ENCODE measurements around the gene TEN1. TPM values are rescaled to one million over a fixed set of nuclear protein-coding genes. Genes with fewer than 3 reads are reported as not detected.

TEN1 gene
- total RNA-seq, 1 donor = 23.2 TPM

DNA sequence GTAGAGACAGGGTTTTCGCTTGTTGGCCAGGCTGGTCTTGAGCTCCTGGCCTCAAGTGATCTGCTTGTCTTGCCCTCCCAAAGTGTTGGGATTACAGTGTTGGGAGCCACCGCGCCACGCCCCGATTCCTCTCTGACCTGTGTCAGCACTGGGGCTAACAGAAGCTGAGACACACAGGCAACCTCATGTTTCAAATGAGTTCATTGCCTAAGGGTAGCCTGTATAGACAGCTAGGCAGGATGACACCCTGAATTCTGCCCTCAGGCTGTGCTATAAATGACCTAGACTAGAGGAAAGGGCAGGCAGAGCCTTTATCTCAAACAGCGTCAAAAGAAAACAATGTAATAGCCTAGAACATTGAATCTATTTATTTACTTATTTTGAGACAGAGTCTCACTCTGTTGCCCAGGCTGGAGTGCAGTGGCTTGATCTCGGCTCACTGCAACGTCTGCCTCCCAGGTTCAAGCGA is 19.3 kb downstream of the TEN1 start:
- H3K79me2 ChIP-seq (ENCODE audit: insufficient read depth, low read length) = no peaks in the 10 kb centered on the region
- H3K4me1 ChIP-seq (ENCODE audit: insufficient read depth, low read length) = peaks cover 11% of the 10 kb centered on the region
- peaks cover 2% of the 10 kb centered on the region for H3K36me3 ChIP-seq (ENCODE audit: insufficient read depth, low read length)
- no peak overlapping the region for H2AFZ ChIP-seq (ENCODE audit: low read length)
- no peaks in the 10 kb centered on the region for H4K20me1 ChIP-seq (ENCODE audit: insufficient read depth, low read length)
- H3K27ac ChIP-seq (ENCODE audit: low read depth, low read length) = no peak overlapping the region
- H3K4me3 ChIP-seq (ENCODE audit: insufficient read depth, low read length) = no peak overlapping the region
- no peaks in the 10 kb centered on the region for H3K9me3 ChIP-seq (ENCODE audit: low read depth, low read length)
- no peak overlapping the region for H3K4me2 ChIP-seq (ENCODE audit: insufficient read depth, low read length)
- H3K27me3 ChIP-seq (ENCODE audit: insufficient read depth, low read length) = no peaks in the 10 kb centered on the region
- TF ChIP-seq, protein P1, sequence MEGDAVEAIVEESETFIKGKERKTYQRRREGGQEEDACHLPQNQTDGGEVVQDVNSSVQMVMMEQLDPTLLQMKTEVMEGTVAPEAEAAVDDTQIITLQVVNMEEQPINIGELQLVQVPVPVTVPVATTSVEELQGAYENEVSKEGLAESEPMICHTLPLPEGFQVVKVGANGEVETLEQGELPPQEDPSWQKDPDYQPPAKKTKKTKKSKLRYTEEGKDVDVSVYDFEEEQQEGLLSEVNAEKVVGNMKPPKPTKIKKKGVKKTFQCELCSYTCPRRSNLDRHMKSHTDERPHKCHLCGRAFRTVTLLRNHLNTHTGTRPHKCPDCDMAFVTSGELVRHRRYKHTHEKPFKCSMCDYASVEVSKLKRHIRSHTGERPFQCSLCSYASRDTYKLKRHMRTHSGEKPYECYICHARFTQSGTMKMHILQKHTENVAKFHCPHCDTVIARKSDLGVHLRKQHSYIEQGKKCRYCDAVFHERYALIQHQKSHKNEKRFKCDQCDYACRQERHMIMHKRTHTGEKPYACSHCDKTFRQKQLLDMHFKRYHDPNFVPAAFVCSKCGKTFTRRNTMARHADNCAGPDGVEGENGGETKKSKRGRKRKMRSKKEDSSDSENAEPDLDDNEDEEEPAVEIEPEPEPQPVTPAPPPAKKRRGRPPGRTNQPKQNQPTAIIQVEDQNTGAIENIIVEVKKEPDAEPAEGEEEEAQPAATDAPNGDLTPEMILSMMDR (IDR thresholded peaks at IDR 0.05; ENCODE audit: extremely low read depth, low read depth, low read length) = no peak
- DNase-seq (ENCODE audit: insufficient read length, low spot score, missing footprints) = peak; percentile 65

GRCh38 chr17:76000016-76000754 is 21.1 kb downstream of the TEN1 start:
- H3K36me3 ChIP-seq (ENCODE audit: insufficient read depth, low read length) = no peaks in the 10 kb centered on the region
- H3K4me3 ChIP-seq (ENCODE audit: insufficient read depth, low read length) = no peak overlapping the region
- peak; percentile 97 for DNase-seq (ENCODE audit: insufficient read length, low spot score, missing footprints)
- no peaks in the 10 kb centered on the region for H3K79me2 ChIP-seq (ENCODE audit: insufficient read depth, low read length)
- TF ChIP-seq, protein P1 (IDR thresholded peaks at IDR 0.05; ENCODE audit: extremely low read depth, low read depth, low read length) = peak; percentile 54
- peaks cover 11% of the 10 kb centered on the region for H3K4me1 ChIP-seq (ENCODE audit: insufficient read depth, low read length)
- no peaks in the 10 kb centered on the region for H4K20me1 ChIP-seq (ENCODE audit: insufficient read depth, low read length)
- H3K27ac ChIP-seq (ENCODE audit: low read depth, low read length) = no peak overlapping the region
- H3K9me3 ChIP-seq (ENCODE audit: low read depth, low read length) = no peaks in the 10 kb centered on the region
- H3K27me3 ChIP-seq (ENCODE audit: insufficient read depth, low read length) = no peaks in the 10 kb centered on the region
- no peak overlapping the region for H3K4me2 ChIP-seq (ENCODE audit: insufficient read depth, low read length)
- H2AFZ ChIP-seq (ENCODE audit: low read length) = no peak overlapping the region

DNA sequence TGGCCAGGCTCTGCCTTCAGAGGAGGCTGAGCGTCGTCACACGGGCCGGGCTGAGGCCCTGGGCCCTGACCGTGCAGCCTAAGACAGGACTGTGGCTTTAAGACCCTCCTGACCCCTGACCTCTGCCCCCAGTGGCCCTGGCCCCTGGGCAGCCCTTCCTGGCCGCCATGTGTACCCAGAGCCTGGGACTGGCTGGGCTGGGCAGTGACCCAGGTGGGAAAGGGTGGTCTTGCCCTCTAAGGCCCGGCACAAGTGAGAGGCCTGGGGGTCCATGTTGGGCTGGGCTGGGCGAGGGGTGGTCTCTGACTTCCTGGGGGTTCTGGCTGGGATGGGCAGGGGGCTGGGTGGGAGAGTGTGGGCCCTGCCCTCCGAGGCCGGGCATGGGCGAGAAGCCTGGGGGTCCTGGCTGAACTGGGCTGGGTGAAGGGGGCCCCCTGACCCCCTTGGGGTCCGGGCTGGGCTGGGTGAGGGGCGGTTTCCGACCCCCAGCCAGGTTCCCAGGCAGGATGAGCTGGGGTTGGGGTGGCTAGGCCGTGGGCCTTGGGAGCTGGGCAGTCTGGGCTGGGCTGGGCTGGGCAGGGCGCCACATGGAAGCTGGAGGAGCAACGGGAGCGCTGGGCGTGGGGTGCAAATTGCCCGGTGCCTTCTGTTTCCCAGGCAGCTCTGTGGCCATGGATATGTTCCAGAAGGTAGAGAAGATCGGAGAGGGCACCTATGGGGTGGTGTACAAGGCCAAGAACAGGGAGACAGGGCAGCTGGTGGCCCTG is 21.9 kb downstream of the TEN1 start, which contains the start of gene CDK3:
Gene CDK3 (plus strand): TSS at position 101 of the 767 bp plus-strand sequence. CDS start 571 bp downstream, at position 672.
- peaks cover 11% of the 10 kb centered on the region for H3K4me1 ChIP-seq (ENCODE audit: insufficient read depth, low read length)
- H3K27ac ChIP-seq (ENCODE audit: low read depth, low read length) = no peak within 1 kb of the TSS
- no peaks in the 10 kb centered on the region for H3K79me2 ChIP-seq (ENCODE audit: insufficient read depth, low read length)
- no peaks in the 10 kb centered on the region for H3K36me3 ChIP-seq (ENCODE audit: insufficient read depth, low read length)
- DNase-seq (ENCODE audit: insufficient read length, low spot score, missing footprints) = peak; percentile 74
- TF ChIP-seq, protein P1 (IDR thresholded peaks at IDR 0.05; ENCODE audit: extremely low read depth, low read depth, low read length) = peak; percentile 1
- no peaks in the 10 kb centered on the region for H3K9me3 ChIP-seq (ENCODE audit: low read depth, low read length)
- H2AFZ ChIP-seq (ENCODE audit: low read length) = no peak within 1 kb of the TSS
- H4K20me1 ChIP-seq (ENCODE audit: insufficient read depth, low read length) = no peaks in the 10 kb centered on the region
- H3K4me2 ChIP-seq (ENCODE audit: insufficient read depth, low read length) = no peak within 1 kb of the TSS
- no peak within 1 kb of the TSS for H3K4me3 ChIP-seq (ENCODE audit: insufficient read depth, low read length)
- no peaks in the 10 kb centered on the region for H3K27me3 ChIP-seq (ENCODE audit: insufficient read depth, low read length)

GRCh38 chr17:76002100-76002499 is 23.1 kb downstream of the TEN1 start:
- Histone ChIP-seq H3K36me3 (ENCODE audit: insufficient read depth, low read length) (no peaks in the 10 kb centered on the region), H3K79me2 (ENCODE audit: insufficient read depth, low read length) (no peaks in the 10 kb centered on the region), H3K4me3 (ENCODE audit: insufficient read depth, low read length) (no peak overlapping the region), H3K4me1 (ENCODE audit: insufficient read depth, low read length) (peaks cover 3% of the 10 kb centered on the region), H3K9me3 (ENCODE audit: low read depth, low read length) (no peaks in the 10 kb centered on the region), H3K4me2 (ENCODE audit: insufficient read depth, low read length) (no peak overlapping the region), H3K27ac (ENCODE audit: low read depth, low read length) (no peak overlapping the region), H3K27me3 (ENCODE audit: insufficient read depth, low read length) (no peaks in the 10 kb centered on the region), H4K20me1 (ENCODE audit: insufficient read depth, low read length) (no peaks in the 10 kb centered on the region), H2AFZ (ENCODE audit: low read length) (no peak overlapping the region)
- DNase-seq (ENCODE audit: insufficient read length, low spot score, missing footprints) = peak; percentile 45
- TF ChIP-seq, protein P1 (IDR thresholded peaks at IDR 0.05; ENCODE audit: extremely low read depth, low read depth, low read length) = no peak
